H1 (cell line): ENCODE measurements around the gene CCK. TPM values are rescaled to one million over a fixed set of nuclear protein-coding genes. Genes with fewer than 3 reads are reported as not detected.

Experiments
- ASH2L ChIP-seq: fragments of 200-600, 300-600 bp; sonication (generic); IDR thresholded peaks from one replicate; pipeline ENCODE4 v1.7.1; 2017; ENCODE audit warnings: low read length
- EZH2 ChIP-seq: fragments of 200-600 bp; sonication (generic); IDR thresholded peaks from 2 replicates; pipeline ENCODE4 v1.7.1; 2012; ENCODE audit warnings: low read depth, mild to moderate bottlenecking, moderate library complexity, low read length, inconsistent platforms; ENCODE audit not compliant: severe bottlenecking
- GABPA ChIP-seq: IDR thresholded peaks from 2 replicates; pipeline ENCODE4 v1.6.1; 2011; ENCODE audit warnings: mild to moderate bottlenecking, low read length, moderate library complexity, borderline replicate concordance; ENCODE audit not compliant: insufficient read depth
- SP2 ChIP-seq: IDR thresholded peaks from 2 replicates; pipeline ENCODE4 v1.6.1; 2012; ENCODE audit warnings: mild to moderate bottlenecking, low read length, inconsistent platforms
- TEAD4 ChIP-seq: IDR thresholded peaks from 2 replicates; pipeline ENCODE4 v1.6.1; 2012; ENCODE audit warnings: low read depth, low read length, inconsistent platforms, mixed read lengths
- YY1 ChIP-seq: IDR thresholded peaks from 2 replicates; pipeline ENCODE4 v1.6.1; 2011; ENCODE audit warnings: low read depth, mild to moderate bottlenecking, low read length
- polyA plus RNA-seq, 7 experiments: library from polyadenylated mRNA; depleted of rRNA in 3 of 7; stranded (reverse) in 5 of 7; unstranded in 2 of 7; fragments of >200 nt in 5 of 7; fragments of 200-250 nt in 2 of 7; gene quantifications; 1 replicate in 5 of 7; 2 replicates in 1 of 7; 4 replicates in 1 of 7; pipeline versions ENCODE4 v1.2.1 to v1.2.3, GENCODE V29; 2011 to 2013; ENCODE audit warnings: missing spikeins in 2 of 7, mixed read lengths in 2 of 7
- total RNA-seq: library from RNA; stranded (reverse); fragmentation: NEBNext Ultra II Directional; extraction: Animal tissue kit (Norgen Biotek cat#: 25700); gene quantifications from 2 replicates; pipeline ENCODE4 v1.2.1, GENCODE V29; 2021
- TF ChIP-seq, protein P1 (sequence below): IDR thresholded peaks from 2 replicates; pipeline ENCODE4 v1.6.1; 2012; ENCODE audit warnings: low read length, inconsistent platforms

The CCK gene
- total and polyA plus RNA-seq, 2 of the 8 experiments (the other 6 are each of a cell fraction or from before 2014, with no cell fraction given): 0.99 to 2.8 TPM

DNA sequence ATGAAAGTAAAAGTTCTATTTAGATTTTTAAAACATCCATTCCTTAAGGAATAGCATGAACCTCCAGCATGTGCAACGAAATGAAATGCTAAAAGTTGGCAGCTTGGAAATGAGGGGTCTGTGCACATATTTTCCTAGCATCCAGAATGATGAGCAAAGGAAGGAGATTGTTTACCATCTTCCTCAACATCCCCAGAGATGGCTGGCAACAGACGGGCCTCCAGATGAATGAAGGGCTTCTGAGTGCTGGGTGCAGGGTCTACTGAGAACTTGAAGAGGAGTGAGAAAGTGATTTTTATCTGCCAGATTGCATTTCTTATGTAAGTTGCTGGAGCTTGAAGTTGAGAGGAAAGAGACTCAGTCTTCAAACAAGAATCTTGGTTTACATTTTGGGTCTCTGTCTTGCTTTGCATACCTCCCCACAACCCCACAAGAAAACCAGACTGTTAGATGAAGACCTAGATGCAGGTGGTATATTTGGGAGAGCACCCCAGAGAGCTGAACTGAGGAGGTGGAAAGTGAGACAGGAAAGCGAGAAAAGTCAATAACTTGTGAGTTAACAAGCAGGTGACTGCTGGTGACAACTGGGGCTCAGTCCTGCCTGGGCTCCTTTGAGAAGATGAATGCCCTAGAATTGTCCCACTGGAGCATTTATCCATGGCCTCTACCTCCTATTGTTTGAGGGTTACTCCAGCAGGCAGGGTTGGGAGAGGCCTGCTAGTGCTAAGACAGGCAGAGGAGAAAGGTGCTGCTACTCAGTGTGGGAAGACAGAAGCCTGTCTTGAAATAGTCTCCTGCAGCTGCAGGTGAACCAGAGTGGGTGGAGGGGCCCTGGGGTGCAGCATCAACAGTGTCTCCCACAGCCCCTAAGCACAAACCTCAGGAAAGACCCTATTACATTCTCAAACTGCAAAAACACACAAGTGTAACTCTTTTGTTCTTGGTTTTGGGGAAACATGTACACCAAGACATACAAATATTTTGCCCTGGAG, 10.5 kb upstream of the CCK start (continued):
- TF ChIP-seq GABPA: no peak
- TF ChIP-seq, protein P1, sequence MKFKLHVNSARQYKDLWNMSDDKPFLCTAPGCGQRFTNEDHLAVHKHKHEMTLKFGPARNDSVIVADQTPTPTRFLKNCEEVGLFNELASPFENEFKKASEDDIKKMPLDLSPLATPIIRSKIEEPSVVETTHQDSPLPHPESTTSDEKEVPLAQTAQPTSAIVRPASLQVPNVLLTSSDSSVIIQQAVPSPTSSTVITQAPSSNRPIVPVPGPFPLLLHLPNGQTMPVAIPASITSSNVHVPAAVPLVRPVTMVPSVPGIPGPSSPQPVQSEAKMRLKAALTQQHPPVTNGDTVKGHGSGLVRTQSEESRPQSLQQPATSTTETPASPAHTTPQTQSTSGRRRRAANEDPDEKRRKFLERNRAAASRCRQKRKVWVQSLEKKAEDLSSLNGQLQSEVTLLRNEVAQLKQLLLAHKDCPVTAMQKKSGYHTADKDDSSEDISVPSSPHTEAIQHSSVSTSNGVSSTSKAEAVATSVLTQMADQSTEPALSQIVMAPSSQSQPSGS: no peak
- TF ChIP-seq TEAD4: no peak
- no peak for TF ChIP-seq YY1
- TF ChIP-seq EZH2: no peak
- TF ChIP-seq ASH2L: no peak
- no peak for TF ChIP-seq SP2
- TF ChIP-seq, all 59 proteins: peak for 0
